Right lung (tissue), 10 donors: ENCODE measurements around the gene IFT74. TPM values are rescaled to one million over a fixed set of nuclear protein-coding genes. Genes with fewer than 3 reads are reported as not detected.

Source experiments
- DNase-seq, 2 donors: peaks; one replicate each; pipeline ENCODE4 v3.0.0-alpha.2; 2013
- long read RNA-seq, 8 donors: transcript quantifications; one replicate each; lab custom pipeline, GENCODE V29; 2026
- polyA plus RNA-seq, 5 donors: library from polyadenylated mRNA; unstranded; fragments of 120-200 nt; gene quantifications; one replicate each; pipeline versions ENCODE4 v1.2.1 to v1.2.3, GENCODE V29; 2013; ENCODE audit warnings: inconsistent platforms in 1 of 5, low replicate concordance in 1 of 5; ENCODE audit not compliant: insufficient read length in 5 of 5, insufficient read depth in 1 of 5

The IFT74 gene
- polyA plus RNA-seq, result 10 to 100 TPM; 22.6 to 36.0 (median 35.5) TPM
- long read RNA-seq, donor 1, partial matches to known transcripts, result 0 of 3 reads
- long read RNA-seq, donor 1, other reads (novel, unspliced or antisense), result 0 of 3 reads
- long read RNA-seq, donor 2, partial matches to known transcripts, result 0 of 4 reads
- long read RNA-seq, donor 2, other reads (novel, unspliced or antisense), result 0 of 4 reads
- long read RNA-seq, donor 3, partial matches to known transcripts, result 0 of 1 reads
- long read RNA-seq, donor 3, other reads (novel, unspliced or antisense), result 0 of 1 reads
- long read RNA-seq, donor 4, partial matches to known transcripts, result 0 of 2 reads
- long read RNA-seq, donor 4, other reads (novel, unspliced or antisense), result 0 of 2 reads
- long read RNA-seq, donor 5, transcript IFT74-201 (20 exons, 2,160 nt), result major isoform, 6 of 6 reads
- long read RNA-seq, donor 5, partial matches to known transcripts, result 0 of 6 reads
- long read RNA-seq, donor 5, other reads (novel, unspliced or antisense), result 0 of 6 reads
- long read RNA-seq, donor 6, partial matches to known transcripts, result 0 of 4 reads
- long read RNA-seq, donor 6, other reads (novel, unspliced or antisense), result 0 of 4 reads
- long read RNA-seq, donor 7, partial matches to known transcripts, result 0 of 3 reads
- long read RNA-seq, donor 7, other reads (novel, unspliced or antisense), result 0 of 3 reads
- long read RNA-seq, donor 8, partial matches to known transcripts, result 0 of 1 reads
- long read RNA-seq, donor 8, other reads (novel, unspliced or antisense), result 0 of 1 reads

DNA sequence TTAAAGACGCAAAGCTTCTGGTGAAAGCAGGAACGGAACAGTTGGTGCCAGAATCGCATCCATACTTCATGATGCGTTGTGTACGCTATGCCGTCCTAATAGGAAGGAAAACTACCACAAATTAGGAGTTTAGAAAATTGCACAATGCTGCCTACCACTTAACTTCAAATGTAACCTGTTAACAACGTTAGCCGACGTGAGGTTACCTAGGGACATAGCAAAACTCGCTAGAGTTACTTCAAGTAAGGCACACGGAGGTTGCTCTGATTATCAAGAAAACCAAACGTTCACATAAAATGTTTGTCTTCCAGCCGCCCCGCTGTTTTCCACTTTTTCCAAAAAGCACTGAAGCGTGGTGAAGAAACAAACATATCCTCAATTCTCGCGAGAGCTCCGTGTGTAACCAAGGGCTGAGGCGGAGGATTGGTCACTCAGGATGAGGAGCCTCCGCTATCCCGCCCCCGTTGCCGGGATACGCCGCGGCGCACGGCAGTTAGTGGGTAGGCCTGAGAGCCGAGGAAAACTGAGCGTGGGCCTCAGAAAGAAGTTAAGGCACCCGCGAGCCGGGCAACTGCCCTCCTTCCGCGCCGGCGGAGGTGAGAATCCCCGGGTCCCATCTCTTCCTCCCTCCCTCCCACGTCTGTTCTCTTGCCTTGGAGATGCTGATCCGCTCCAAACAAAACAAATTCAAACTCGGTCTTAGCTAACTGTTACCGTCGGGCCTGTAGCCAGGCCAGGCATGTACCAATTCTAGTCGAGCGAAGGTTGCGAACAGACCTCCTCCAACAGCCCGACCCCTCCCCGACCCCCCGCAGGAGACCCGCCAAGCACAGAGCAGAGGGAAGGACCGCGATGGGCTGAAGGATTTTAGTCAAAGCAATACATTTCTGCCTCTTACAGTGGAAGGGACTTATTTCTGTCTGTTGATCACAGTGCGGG, at the start of gene IFT74:
Gene IFT74, plus strand, starts transcription at position 492 of the 939 bp plus-strand sequence. CDS start 5,556 bp downstream, outside the sequence.
- peak; percentile 97 to 98 for DNase-seq

DNA sequence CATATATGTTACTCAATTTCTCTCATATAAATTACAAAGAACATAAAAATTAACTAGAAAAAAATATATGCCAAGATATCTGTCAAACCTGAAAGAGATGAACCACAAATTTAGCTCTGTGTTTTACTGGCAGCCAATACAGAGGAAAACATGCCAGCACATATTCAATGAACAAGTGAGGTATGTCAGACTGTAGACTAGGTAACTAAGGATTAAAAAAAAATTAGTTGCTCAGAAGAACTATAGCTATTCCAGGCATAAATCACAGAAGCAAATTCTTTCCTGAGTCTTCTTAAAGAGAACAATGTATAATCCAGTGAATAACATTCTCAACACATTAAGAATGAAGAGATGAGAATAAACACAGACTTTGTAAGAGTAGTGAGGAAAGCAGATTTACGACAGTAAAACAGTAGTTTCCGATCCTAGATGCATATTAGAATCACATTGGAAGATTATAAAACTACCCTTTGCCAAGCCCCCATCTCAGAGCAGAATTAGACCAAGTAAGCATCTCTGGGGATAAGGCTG, 43.0 kb upstream of the IFT74 start:
- DNase-seq, result no peak

DNA sequence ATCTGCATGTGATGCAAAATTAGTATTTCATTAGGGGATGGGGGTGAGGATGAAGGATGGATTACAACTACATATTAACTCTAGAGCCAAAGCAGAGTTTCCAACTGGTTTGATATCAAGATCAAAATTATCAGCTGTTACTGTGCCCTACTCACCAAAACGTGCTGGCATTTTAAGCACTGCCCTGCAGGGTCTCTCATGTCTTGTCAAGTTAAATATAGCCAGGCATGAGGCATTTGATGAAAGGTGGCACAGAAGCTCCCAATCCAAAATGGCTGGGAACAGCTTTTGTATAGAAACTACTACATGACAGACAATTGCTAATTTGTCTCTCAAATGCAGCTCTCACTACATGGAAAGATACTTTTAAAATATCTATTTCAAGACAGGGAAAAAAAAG, 36.5 kb upstream of the IFT74 start:
- no peak for DNase-seq

DNA sequence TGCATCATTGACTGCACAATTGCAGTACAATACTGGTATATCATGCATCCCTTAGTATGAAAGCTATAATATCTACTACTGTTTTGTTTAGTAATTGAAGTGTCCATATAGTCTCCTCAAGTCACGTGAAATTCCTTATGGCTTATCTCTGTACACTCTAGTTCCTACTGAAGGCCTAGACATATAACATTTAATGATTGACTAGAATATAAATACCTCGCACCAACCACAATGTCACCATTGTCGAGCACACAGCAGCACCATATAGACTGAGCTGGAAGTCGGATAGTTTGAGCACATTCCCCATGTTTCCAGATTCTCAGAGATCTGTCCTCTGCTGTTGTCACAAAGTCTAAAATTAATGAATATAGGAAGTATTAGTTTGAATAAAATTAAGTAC, 30.6 kb upstream of the IFT74 start:
- DNase-seq, result no peak

DNA sequence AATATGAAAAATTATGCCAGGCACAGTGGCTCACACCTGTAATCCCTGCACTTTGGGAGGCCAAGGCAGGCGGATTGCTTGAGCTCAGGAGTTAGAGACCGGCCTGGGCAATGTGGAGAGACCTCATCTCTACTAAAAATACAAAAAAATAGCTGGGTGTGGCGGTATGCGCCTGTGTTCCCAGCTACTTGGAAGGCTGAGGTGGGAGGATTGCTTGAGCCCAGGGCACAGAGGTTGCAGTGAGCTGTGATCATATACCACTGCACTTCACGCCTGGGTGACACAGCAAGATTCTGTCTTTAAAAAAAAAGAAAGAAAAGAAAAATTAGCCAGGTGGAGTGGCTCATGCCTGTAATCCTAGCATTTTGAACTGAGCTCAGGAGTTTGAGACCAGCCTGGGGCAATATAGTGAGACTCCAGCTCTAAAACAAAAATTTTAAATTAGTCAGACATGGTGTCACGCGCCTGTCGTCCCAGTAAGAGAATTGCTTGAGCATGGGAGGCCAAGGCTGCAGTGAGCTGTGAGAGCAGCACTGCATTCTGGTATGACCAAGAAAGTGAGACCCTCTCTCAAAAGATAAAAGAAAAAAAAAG, 27.2 kb upstream of the IFT74 start:
- DNase-seq, result no peak

DNA sequence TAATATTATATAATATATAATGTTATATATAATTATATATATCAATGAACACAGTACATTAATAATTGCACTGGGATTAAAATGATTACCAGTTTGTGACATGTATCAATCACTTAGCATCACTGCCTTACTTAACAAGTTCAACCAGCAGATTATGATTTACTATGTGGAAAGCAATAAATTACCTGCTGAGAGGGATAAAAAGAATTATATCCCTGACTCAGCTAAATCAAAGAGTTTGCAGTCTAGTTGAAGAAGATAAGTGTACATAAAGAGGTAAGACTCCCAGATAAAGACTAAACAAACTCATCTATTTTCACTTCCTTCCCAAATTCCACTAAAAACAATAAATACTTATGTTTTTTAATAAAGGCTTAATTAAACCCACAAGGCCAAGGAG, 20.4 kb upstream of the IFT74 start:
- no peak for DNase-seq

DNA sequence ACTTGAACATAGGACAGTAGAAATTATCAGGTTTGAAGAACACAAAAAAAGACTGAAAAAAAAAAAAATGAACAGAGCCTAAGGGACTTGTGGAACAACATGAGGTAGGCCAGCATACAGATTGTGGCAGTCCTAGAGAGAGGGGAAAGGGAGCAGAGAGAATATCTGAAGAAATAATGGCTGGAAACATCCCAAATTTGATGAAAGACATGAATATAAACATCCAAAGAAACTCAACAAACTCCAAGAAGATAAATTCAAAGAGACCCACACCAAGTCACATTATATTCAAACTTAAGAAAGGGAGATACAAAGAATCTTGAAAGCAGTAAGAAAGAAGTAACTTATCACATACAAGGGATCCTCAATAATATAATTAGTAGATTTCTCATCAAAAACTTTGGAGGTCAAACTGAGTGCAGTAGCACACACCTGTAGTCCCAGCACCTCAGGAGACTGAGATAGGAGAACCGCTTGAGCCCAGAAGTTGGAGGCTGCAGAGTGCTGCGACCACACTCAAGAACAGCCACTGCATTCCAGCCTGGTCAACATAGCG, 18.3 kb upstream of the IFT74 start:
- no peak for DNase-seq

DNA sequence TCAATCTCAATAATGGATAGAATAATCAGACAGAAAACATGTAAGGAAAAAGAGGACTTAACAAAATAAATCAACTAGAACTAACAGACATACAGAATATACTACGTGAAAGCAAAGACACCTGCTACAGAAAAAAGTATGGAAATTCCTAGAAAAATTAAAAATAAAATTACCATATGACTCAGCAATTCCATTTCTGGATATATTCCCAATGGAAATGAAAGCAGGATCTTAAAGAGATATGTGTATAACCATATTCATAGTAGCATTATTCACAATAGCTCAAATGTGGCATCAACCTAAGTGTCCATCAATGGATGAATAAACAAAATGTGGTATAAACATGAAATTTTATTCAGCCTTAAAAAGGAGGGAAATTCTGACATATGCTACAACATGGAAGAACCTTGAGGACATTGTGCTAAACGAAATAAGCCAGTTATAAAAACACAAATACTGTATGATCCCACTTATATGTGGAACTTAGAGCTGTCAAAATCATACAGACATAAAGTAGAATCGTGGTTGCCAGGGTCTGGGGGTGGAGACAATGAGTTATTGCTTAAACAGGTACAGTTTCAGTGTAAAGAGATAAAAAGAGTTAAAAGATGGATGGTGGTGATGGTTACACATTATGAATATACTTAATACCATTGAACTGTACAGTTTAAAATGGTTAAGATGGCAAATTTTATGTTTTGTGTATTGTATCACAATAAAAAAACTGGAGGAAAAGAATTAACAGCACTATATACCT, 16.1 kb upstream of the IFT74 start:
- no peak for DNase-seq

DNA sequence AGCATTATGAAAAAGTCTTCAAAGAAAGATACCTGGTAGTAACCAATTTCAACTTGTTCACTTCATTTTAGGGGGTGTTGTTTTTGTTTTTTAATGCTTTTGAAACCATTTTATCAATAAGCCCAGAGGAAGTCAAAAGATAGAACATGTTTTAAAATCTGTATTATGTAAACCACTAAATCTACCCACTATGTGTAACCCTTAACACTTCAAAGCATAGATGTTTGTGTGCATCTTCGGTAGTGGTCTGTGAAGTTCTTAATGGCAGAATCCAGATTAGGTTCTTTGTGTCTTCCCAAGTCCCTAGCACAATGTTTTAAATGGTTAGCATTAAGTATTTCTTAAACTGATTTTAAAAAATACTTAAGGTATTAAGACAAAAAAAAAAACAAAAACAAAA, 15.4 kb upstream of the IFT74 start:
- DNase-seq, result no peak

DNA sequence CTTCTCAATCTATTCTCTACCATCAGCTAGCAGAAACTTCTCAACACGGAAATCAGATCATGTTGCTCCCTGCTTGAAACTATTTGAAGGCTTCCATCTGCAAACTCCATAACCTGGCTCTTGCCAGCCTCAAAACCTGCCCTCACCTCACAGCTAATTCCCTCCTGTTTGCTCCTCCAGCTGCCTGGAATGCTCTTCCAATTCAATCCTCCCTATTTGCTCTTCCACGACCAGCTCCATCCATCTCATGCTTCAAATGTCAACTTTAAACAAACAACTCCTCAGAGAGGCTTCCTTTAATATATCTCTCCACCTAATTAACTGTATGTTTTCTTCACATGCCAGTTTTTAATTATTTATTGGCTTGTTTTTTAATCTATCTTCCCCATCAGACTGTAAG, 10.6 kb upstream of the IFT74 start:
- no peak for DNase-seq

DNA sequence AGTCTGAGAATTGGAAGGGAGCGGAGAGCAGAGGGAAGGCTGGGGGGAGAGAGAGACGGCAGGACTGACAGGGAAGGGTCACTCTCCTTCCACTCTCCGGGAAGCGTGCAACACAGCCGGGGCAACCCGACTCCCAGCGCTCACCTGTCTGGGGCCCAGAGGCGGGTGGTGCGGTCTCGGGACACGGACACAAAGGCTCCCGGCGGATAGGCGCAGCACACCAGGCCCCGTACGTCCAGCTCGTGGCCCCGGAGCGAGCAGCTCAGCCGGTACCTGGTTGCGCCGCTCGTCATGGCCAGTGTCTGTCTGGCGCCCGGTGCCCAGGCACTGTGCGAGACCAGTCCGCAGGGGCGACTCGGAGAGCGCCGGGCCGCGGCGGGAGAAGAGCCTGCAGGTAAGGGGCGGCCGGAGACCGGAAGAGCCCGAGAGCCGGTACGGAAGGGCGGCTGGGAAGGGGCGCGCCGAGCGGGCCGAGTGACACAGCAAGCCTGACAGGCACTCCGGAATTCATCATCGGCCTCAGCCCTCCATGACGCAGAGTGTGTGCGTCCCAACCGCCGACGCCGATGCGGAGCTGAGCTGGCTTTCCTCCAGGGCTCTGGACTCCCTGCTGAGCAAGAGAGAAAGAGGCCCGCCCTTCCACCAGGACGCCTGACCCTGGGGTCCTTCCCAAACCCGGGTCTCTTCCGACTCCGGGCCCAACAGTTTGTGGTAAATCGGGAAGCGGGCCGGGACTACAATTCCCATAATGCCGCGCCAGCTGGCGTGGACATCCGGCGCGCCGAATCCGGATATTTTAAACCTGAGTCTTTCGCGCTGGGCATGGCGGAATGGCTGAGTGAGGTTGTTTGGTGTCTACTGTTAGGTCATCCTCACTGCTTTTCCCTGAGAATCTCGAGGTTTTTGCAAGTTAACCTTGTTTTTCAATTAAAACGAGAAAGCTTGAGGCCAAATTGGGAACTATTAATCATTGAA, 9.2 kb upstream of the IFT74 start, which contains the start of gene PLAA:
Gene PLAA, minus strand, starts transcription at position 490 of the 975 bp plus-strand sequence. Its CDS starts 197 bp downstream, at position 293.
- peak; percentile 92 to 93 for DNase-seq

DNA sequence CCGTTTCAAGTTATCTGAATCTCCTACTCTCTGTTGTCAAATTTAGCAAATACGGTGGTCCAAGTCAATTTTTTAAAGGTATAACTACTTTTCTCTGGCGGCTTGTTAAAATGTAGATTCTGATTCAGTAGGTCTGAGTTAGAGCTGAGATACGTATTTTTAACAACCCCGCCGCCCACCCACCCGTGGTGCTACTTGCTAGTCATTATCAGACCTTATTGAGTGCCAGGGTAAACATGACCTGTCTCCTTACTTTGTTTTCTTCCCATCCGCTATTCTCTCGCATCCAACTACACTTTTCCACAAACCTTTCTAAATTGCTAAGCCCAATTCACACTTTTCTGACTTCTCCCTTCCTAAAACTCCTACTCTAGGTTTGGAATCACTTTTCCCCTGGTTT, 8.5 kb upstream of the IFT74 start:
- no peak for DNase-seq

DNA sequence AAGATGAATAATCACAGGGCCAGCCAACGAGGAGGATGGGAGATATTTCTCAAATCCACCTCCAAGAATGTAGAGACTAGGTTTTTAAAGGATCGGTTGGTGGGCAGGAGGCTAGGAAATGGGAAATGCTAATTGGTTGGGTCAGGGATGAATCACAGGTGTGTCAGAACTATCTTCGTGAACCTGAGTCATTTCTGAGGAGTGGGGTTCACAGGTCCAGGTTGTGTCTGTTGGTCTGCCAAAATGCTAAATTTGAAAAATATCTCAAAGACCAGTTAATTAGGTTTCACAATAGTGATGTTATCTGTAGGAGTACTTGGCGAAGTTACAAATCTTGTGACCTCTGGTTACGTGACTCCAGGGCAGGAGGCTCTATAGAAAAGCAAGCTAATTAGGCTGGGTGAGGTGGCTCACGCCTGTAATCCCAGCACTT, 6.6 kb upstream of the IFT74 start:
- DNase-seq, result no peak

DNA sequence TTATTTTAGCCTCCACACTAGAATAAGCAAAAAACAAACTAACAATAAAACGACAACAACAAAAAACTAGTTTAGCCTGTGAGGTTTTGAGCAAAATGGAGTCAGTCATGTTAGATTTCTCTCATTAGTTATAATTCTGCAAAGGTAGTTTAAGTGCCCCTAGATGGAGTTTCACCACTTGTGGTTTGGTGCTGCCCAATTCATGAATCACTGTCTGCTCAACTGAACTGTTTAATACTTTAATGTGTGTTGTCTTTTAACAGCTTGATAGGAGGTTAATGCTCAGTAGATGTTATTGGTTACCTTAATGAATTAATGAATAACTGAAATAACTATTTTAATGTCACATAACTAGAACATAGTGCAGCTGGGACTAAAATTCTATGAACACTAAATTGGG, 5.7 kb upstream of the IFT74 start:
- no peak for DNase-seq

DNA sequence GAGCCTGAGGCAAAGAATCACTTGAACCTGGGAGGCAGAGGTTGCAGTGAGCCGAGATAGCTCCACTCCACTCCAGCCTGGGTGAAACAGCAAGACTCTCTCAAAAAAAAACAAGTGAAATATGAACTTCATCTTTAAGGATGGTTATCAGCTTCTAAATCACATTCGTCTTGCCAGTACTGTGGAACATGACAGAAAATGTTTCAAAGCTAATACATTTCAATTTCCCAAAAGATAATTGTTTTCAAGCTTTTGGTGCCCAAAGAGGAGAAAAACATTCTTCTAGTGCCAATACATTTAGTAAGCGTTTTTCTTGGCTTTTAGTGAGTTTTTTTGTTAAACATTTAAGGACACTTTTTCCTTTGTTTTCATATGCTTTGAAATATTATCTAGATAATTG, 4.4 kb upstream of the IFT74 start:
- no peak for DNase-seq

DNA sequence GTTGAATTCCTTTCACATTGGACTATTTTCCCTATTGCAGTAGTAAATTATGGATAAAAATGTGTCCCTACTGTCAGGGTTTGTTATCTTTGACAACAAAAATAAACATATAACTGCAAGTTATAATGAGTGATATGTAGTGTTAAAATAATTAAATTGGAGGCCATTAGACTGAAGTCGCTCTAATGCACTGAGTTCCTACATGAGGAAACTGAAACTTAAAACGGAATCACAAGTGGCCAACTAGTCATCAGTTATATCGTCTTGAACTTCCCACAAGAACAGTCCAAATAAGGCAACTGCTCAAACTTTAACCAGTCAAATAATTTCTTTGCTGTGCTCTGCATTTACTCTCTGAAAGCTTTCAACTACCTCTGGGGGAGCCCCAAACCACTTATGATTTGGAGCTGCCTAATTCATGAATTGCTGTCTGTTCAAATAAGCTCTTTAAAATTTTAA, 2.1 kb upstream of the IFT74 start:
- DNase-seq, result no peak

DNA sequence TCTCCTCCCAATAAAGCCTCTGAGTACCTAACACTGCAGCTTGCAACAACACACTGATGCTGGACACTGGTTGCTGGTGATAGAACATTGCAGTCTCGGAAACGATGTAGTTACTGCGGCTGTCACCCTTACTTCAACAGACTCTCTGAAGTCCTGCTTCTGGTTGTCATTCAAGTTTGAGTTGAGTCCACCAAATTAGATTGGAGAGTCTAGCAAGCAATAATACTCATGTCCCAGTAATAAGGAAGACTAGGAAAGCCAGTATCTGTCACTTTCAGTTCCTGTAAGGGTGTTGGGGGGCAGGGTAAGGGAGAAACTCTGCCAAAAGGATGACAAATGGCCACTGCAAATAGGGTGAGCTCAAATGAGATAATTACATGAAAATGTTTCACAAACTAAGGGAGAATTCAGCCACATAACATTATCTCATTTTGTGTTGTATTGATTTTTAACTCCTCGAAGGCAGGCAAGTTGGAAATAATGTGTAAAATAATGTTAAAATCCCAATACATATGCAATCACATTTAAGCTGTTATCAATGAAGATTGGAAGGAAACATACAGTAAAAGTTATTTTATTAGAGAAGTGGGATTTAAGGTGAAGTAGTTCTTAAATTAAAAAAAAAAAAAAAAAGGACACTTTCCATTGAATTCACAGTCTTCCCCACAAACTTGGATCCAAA, 849 bp upstream of the IFT74 start:
- peak in 1 of 2 donors; percentile 28 for DNase-seq

DNA sequence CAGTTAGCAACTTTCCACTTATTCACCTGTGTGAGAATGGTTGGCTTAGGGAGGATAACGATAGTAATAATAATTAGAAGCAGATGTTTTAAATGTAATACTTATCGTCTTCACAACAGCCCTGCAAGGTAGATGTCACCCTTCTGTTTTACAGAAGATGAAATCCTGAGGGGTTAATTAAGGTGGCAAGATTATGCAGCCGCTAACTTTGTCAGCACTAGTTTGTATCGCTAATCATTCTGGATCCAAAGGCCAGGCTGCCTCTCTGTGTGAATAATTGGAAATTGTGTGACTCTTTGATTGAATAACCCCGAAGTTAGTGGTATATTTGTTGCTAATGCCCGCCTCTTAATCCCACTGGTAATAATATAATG, 635 bp downstream of the IFT74 start:
- no peak for DNase-seq
